Measurements from ENCODE around the gene MSI2. TPM values are rescaled to one million over a fixed set of nuclear protein-coding genes. Genes with fewer than 3 reads are reported as not detected.

MSI2 gene
- total RNA-seq, 1 donor from 2014 or later = 140 TPM

GRCh38 chr17:57627591-57627990 is 371.3 kb downstream of the MSI2 start:
- Mint-ChIP-seq H3K36me3 (ENCODE audit: low read depth) (peaks cover 11% of the 10 kb centered on the region), H3K27me3 (ENCODE audit: low read depth) (no peaks in the 10 kb centered on the region), H3K4me1 (peaks cover 33% of the 10 kb centered on the region), H3K9me3 (no peaks in the 10 kb centered on the region), H3K27ac (ENCODE audit: unreplicated experiment) (peak overlapping the region; percentile 59), H3K4me3 (peak overlapping the region; percentile 18)
- no peak for TF ChIP-seq CTCF (conservative IDR thresholded peaks at IDR 0.05)
- DNase-seq (ENCODE audit: low read depth, low spot score) = no peak

GRCh38 chr17:57628421-57628820 is 372.1 kb downstream of the MSI2 start:
- H3K27ac Mint-ChIP-seq (ENCODE audit: unreplicated experiment) = peak overlapping the region; percentile 59
- TF ChIP-seq CTCF (conservative IDR thresholded peaks at IDR 0.05) = no peak
- H3K9me3 Mint-ChIP-seq = no peaks in the 10 kb centered on the region
- H3K4me1 Mint-ChIP-seq = peaks cover 25% of the 10 kb centered on the region
- DNase-seq (ENCODE audit: low read depth, low spot score) = no peak
- H3K27me3 Mint-ChIP-seq (ENCODE audit: low read depth) = no peaks in the 10 kb centered on the region
- peaks cover 15% of the 10 kb centered on the region for H3K36me3 Mint-ChIP-seq (ENCODE audit: low read depth)
- no peak overlapping the region for H3K4me3 Mint-ChIP-seq

- DNase-seq (ENCODE audit: low read depth, low spot score) = no peak
- Mint-ChIP-seq H3K9me3 (no peaks in the 10 kb centered on the region), H3K36me3 (ENCODE audit: low read depth) (peaks cover 21% of the 10 kb centered on the region), H3K27me3 (ENCODE audit: low read depth) (no peaks in the 10 kb centered on the region), H3K4me3 (no peak overlapping the region), H3K27ac (ENCODE audit: unreplicated experiment) (no peak overlapping the region), H3K4me1 (peaks cover 19% of the 10 kb centered on the region)
- TF ChIP-seq CTCF (conservative IDR thresholded peaks at IDR 0.05) = no peak
Observed at GRCh38 chr17:57629470-57629869, 373.1 kb downstream of the MSI2 start.

GRCh38 chr17:57629886-57630285 is 373.6 kb downstream of the MSI2 start:
- no peak for TF ChIP-seq CTCF (conservative IDR thresholded peaks at IDR 0.05)
- Mint-ChIP-seq H3K4me3 (no peak overlapping the region), H3K27ac (ENCODE audit: unreplicated experiment) (no peak overlapping the region), H3K36me3 (ENCODE audit: low read depth) (peaks cover 25% of the 10 kb centered on the region), H3K27me3 (ENCODE audit: low read depth) (no peaks in the 10 kb centered on the region), H3K4me1 (peaks cover 14% of the 10 kb centered on the region), H3K9me3 (no peaks in the 10 kb centered on the region)
- no peak for DNase-seq (ENCODE audit: low read depth, low spot score)

GRCh38 chr17:57630736-57631135 is 374.4 kb downstream of the MSI2 start:
- Mint-ChIP-seq H3K4me3 (no peak overlapping the region), H3K36me3 (ENCODE audit: low read depth) (peaks cover 25% of the 10 kb centered on the region), H3K9me3 (no peaks in the 10 kb centered on the region), H3K27me3 (ENCODE audit: low read depth) (no peaks in the 10 kb centered on the region), H3K27ac (ENCODE audit: unreplicated experiment) (peak overlapping the region; percentile 31), H3K4me1 (peaks cover 8% of the 10 kb centered on the region)
- TF ChIP-seq CTCF (conservative IDR thresholded peaks at IDR 0.05) = no peak
- DNase-seq (ENCODE audit: low read depth, low spot score) = no peak

- H3K4me3 Mint-ChIP-seq = peak overlapping the region; percentile 19
- peak overlapping the region; percentile 89 for H3K27ac Mint-ChIP-seq (ENCODE audit: unreplicated experiment)
- no peak for DNase-seq (ENCODE audit: low read depth, low spot score)
- peaks cover 9% of the 10 kb centered on the region for H3K4me1 Mint-ChIP-seq
- no peaks in the 10 kb centered on the region for H3K27me3 Mint-ChIP-seq (ENCODE audit: low read depth)
- peaks cover 26% of the 10 kb centered on the region for H3K36me3 Mint-ChIP-seq (ENCODE audit: low read depth)
- TF ChIP-seq CTCF (conservative IDR thresholded peaks at IDR 0.05) = no peak
- H3K9me3 Mint-ChIP-seq = no peaks in the 10 kb centered on the region
Observed at GRCh38 chr17:57631871-57632270, 375.5 kb downstream of the MSI2 start.

All from neural crest cell (in vitro differentiated cells).